GM12878 (cell line): ENCODE results near the gene COL1A1.

ENCODE experiments used
- POLR2AphosphoS5 ChIP-seq: IDR thresholded peaks from 2 replicates; pipeline ENCODE4 v1.6.1; 2011; ENCODE audit warnings: mild to moderate bottlenecking, low read length, inconsistent platforms
- TF ChIP-seq, protein P1 (sequence below): IDR thresholded peaks from 2 replicates; pipeline ENCODE4 v1.6.1; 2011; ENCODE audit warnings: low read depth, mild to moderate bottlenecking, low read length, moderate library complexity, borderline replicate concordance; ENCODE audit errors: extremely low read depth

DNA sequence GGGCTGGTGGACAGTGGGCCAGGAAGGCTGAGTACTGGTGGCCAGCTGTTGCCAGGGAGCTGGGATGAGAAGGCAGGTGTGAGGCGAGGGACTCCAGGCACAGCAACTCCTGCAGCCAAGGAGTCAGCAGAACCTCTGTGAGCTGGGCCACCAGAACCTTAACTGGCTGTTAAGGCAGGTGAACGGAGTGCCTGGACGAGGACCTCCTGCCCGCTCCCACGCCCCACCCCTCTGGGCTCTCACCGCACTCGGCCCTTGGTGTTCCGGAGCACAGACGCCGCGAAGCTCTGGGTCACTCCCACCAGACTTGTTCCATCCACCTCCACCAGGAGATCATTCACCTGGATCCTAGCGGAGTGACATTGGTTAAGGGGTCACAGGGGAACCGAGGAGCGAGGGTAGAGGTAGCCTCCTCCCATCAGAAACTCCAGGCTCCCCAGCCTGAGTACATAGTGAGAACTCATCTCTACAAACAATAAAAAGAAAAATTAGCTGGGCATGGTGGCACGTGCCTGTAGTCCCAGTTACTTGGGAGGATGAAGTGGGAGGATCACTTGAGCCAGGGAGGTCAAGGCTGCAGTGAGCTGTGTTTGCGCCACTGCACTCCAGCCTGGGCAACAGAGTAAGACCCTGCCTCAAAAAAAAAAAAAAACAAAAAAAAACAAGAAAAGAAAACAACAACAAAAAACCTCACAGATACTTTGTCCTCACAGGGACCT, 60.2 kb downstream of the COL1A1 start:
- no peak for TF ChIP-seq POLR2AphosphoS5
- TF ChIP-seq, protein P1, sequence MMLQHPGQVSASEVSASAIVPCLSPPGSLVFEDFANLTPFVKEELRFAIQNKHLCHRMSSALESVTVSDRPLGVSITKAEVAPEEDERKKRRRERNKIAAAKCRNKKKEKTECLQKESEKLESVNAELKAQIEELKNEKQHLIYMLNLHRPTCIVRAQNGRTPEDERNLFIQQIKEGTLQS: no peak
